Erythroblast (primary cell): ENCODE results near the gene VSTM2B.

Experiments
- GATA1 ChIP-seq: IDR thresholded peaks from 2 replicates; pipeline ENCODE4 v1.6.1; 2011; ENCODE audit warnings: low read depth, mild to moderate bottlenecking, control low read depth, low read length, moderate library complexity
- POLR2A ChIP-seq: IDR thresholded peaks from 2 replicates; pipeline ENCODE4 v1.6.1; 2011; ENCODE audit warnings: mild to moderate bottlenecking, low read length

- TF ChIP-seq POLR2A = no peak
- TF ChIP-seq GATA1 = no peak
These were observed 19.2 kb upstream of the VSTM2B start for GRCh38 chr19:29506619-29506911.
